NT2/D1 (cell line): Measurements from ENCODE around the gene GRIN2C.

Source experiments
- DNase-seq: peaks from one replicate; pipeline ENCODE4 v3.0.0-alpha.2; 2011; ENCODE audit warnings: low read depth, low spot score
- H3K27me3 ChIP-seq: 2 replicates; pipeline ENCODE4 v1.6.0; 2011; ENCODE audit warnings: mild to moderate bottlenecking; ENCODE audit not compliant: insufficient read length, insufficient read depth
- H3K36me3 ChIP-seq: 2 replicates; pipeline ENCODE4 v1.6.1; 2011; ENCODE audit warnings: mild to moderate bottlenecking, low read length, mixed read lengths; ENCODE audit not compliant: insufficient read depth, insufficient read length
- H3K4me1 ChIP-seq: 2 replicates; pipeline ENCODE4 v1.5.1; 2011; ENCODE audit not compliant: insufficient read depth, insufficient read length
- H3K4me3 ChIP-seq: 2 replicates; pipeline ENCODE4 v1.5.1; 2011; ENCODE audit warnings: low read depth; ENCODE audit not compliant: insufficient read length
- H3K9ac ChIP-seq: 2 replicates; pipeline ENCODE4 v1.6.0; 2011; ENCODE audit warnings: low read depth; ENCODE audit not compliant: insufficient read length
- H3K9me3 ChIP-seq: 2 replicates; pipeline ENCODE4 v1.5.1; 2011; ENCODE audit warnings: mild to moderate bottlenecking, low read length; ENCODE audit not compliant: insufficient read depth
- SUZ12 ChIP-seq: IDR thresholded peaks from 2 replicates; pipeline ENCODE4 v1.6.1; 2011; ENCODE audit not compliant: insufficient read length, insufficient read depth; ENCODE audit errors: extremely low read depth
- YY1 ChIP-seq: IDR thresholded peaks from 2 replicates; pipeline ENCODE4 v1.6.1; 2011; ENCODE audit not compliant: insufficient read length, insufficient read depth
- ZNF274 ChIP-seq: IDR thresholded peaks from 2 replicates; pipeline ENCODE4 v1.6.1; 2011; ENCODE audit warnings: mild to moderate bottlenecking, low read depth, low read length

GRIN2C gene

DNA sequence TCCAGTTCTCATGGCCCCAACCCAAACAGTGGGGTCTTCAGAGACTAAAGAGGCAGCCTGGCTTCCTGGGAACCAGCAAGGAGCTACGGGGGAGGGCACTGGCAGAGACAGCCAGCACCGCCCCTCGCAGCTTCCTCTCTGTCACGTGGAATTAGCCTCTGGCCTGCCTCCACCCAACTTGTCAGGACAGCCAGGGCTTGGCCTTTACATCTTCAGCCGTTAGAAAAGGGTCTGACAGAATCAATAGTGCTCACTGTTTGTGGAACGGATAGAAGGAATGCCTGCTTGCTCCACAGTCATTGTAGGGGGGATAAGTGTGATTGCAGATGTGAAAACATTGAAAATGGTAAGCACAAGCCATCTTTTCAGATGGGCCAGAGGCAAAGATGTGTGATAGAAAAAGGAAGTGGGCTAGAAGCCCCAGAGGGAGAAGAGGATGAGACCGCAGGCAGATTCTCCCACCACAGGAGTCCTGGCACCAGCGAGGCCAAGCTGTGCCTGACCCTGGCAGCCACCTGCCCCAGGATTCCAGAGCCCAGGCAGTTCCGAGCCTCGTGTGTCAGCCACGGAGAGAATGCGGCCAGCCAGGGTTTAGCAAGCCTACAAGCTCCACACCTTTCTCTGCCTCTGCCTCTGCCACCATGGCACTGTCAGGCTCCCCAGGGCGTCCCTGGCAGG, 18.6 kb downstream of the GRIN2C start:
- no peak for DNase-seq
- no peak overlapping the region for H3K9ac ChIP-seq

DNA sequence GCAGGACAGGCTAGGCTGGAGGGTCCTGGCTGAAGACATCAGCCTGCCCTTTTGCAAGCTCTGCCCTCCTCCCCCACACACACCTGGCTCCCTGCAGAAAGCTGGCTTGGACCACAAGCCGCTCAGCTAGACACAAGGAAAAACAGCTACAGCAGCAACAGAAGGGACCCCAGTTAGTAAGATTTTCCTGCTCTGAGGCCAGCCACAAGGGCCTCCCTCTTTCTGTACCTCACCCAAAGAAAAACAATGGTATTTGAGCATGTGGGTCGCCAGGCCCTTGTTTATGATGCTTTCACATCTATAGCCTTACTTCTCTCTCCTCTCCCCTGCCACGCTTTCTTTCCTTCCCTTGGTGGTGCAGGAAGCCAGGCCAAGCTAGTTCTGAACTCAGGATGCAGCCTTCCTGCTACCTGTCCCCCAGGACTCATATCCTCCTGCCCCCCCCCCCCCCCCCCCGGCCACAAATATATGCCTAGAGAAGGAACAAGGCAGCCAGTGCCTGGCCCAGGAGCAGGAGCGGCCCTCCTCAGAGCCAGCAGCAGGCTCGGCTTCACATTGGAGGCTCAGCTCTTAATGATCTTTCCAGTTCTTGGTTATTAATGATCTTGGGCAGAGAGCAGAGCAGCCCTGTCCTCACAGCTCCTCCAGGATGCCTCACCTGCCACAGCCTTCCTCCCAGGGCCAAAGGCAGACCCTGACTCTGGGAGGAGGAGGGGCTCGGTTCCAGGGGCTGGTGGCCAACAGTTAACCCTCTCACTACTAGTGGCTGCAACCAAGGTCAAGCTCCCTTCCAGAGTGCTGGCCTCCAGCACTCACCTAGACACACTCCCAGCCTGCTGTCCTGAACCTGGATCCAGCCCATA, 19.5 kb downstream of the GRIN2C start:
- TF ChIP-seq SUZ12 (no peak), YY1 (no peak), ZNF274 (no peak)
- H3K9me3 ChIP-seq = no peaks in the 10 kb centered on the region
- H3K4me3 ChIP-seq = no peak overlapping the region
- peaks cover 29% of the 10 kb centered on the region for H3K36me3 ChIP-seq
- no peak for DNase-seq
- H3K4me1 ChIP-seq = peaks cover 30% of the 10 kb centered on the region
- peak overlapping the region; percentile 39 for H3K9ac ChIP-seq
- peaks cover 18% of the 10 kb centered on the region for H3K27me3 ChIP-seq

More for the DNA sequence above, 18.6 kb downstream of the GRIN2C start:
- peaks cover 22% of the 10 kb centered on the region for H3K36me3 ChIP-seq
- no peaks in the 10 kb centered on the region for H3K9me3 ChIP-seq
- peaks cover 30% of the 10 kb centered on the region for H3K4me1 ChIP-seq
- H3K4me3 ChIP-seq = no peak overlapping the region
- TF ChIP-seq YY1 (no peak), ZNF274 (no peak), SUZ12 (no peak)
- peaks cover 27% of the 10 kb centered on the region for H3K27me3 ChIP-seq

DNA sequence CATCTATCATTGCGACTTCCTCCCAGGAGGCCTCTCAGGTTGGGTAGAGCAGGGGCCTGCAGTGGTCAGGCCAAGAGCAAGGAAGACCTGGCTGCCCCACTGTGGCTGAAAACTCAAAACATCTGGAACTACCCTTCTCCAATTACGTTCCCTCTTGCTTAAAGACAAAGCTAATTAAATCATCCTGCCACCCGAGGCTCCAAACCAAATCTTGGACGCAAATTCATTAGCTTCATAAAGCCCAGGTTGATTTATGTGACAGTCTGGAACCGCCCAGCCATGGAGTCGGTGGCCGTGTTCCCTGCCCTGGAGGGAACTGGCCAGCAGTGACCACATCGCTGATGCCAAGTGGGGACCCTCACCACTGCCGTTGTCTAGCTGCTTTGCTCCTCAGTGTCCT, 21.4 kb downstream of the GRIN2C start:
- Histone ChIP-seq H3K9me3 (no peaks in the 10 kb centered on the region), H3K4me3 (no peak overlapping the region), H3K4me1 (peaks cover 37% of the 10 kb centered on the region), H3K27me3 (peaks cover 1% of the 10 kb centered on the region), H3K9ac (no peak overlapping the region), H3K36me3 (peaks cover 29% of the 10 kb centered on the region)
- no peak for TF ChIP-seq ZNF274
- TF ChIP-seq YY1 = no peak
- no peak for TF ChIP-seq SUZ12
- DNase-seq = no peak

DNA sequence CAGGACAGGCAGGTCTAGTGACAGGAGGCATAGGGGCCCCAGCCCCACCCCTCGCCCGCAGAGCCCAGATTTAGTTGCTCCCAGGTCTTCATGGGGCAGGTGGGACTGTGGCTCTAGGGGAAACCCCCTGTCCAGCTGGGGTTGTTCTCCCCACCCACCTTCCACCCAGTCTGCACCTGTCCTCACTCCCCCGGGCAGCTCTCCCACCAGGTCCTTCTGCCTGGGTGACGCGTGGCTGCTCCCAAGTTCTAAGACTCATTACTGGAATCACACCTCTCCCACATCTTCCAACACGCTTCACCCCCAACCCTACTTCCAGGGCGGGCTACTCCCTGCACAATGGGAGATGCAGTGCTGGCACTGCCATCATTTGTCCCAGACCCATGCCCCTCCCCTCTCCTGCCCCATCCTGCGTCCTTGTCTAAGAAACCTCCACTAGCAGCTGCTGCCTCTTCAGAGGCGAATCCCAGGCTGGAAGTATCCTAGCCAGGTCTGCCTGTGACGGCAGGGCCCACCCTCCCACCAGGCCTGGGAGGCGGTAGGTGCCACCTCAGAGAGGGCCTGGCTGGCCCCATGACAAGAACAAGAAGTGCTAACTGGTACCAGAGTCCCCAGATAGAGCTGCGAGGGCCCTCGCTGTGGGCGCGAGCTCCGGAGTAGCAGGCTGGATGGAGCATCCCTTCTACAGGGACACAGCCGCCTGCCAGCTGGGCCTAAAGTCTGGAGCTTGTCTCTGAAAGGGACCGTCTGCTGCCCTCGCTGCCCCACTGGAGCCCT, 22.8 kb downstream of the GRIN2C start:
- Histone ChIP-seq H3K9me3 (no peaks in the 10 kb centered on the region), H3K36me3 (peaks cover 34% of the 10 kb centered on the region), H3K27me3 (no peaks in the 10 kb centered on the region), H3K4me3 (no peak overlapping the region), H3K4me1 (peaks cover 32% of the 10 kb centered on the region), H3K9ac (no peak overlapping the region)
- TF ChIP-seq ZNF274 (no peak), SUZ12 (no peak), YY1 (no peak)
- no peak for DNase-seq

DNA sequence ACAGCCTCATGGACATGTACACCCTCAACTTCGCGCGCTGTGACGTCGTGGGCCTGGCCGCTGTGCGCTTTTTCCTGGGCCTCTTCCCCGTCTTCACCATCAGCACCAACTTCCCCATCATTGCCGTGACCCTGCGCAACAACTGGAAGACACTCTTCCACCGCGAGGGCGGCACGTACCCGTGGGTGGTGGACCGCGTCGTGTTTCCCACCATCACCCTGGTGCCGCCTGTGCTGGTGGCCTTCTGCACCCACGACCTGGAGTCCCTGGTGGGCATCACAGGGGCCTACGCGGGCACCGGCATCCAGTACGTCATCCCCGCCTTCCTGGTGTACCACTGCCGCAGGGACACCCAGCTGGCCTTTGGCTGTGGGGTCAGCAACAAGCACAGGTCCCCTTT, 23.5 kb downstream of the GRIN2C start:
- Histone ChIP-seq H3K9me3 (no peaks in the 10 kb centered on the region), H3K4me3 (no peak overlapping the region), H3K36me3 (peaks cover 39% of the 10 kb centered on the region), H3K9ac (no peak overlapping the region), H3K27me3 (no peaks in the 10 kb centered on the region), H3K4me1 (peaks cover 25% of the 10 kb centered on the region)
- TF ChIP-seq SUZ12 (no peak), ZNF274 (no peak), YY1 (no peak)
- DNase-seq = no peak

DNA sequence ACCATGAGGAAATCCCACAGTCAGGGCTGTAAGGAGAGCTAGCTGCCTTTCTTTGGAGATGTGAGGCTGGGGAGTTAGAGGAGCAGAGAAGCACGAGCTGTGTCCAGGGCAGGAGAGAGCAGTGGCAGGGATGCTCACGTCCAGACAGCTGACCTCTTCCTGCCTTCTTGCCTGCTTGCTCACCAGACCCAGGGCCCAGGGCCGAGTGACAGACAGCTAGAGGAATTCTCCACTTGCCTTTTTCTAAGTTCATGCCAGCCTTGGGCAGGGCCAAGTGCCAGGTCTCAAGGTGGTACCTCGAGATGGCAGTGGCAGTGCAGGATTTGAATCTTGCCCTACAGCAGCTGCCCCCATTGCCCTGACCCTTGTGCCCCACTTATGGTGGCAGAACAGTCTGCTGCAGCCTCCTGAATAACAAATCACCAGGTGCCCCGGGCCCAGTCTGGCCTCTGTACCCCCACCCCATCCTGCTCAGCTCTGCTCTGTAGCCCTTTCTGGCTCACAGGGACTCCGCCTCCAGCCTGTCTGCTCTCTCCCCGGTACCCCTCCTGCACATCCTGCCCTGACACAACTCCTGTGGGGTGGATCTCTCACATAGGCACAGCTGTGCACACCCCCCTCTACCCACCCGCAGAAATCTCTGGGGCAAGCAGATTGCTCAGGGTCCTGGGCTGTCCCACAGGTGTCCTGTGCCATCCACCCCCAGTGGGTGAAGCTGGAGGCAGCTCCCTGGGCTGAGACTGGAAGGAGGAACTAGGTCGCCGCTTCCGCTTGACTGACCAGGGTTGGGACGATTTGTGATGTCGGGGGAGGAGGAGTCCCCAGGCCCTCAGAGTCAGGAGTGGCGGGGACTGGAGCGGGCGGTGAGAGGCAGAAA, 25.9 kb downstream of the GRIN2C start:
- Histone ChIP-seq H3K4me3 (no peak overlapping the region), H3K36me3 (peaks cover 56% of the 10 kb centered on the region), H3K27me3 (no peaks in the 10 kb centered on the region), H3K9ac (peak overlapping the region; percentile 36), H3K4me1 (peaks cover 7% of the 10 kb centered on the region), H3K9me3 (no peaks in the 10 kb centered on the region)
- no peak for TF ChIP-seq YY1
- TF ChIP-seq SUZ12 = no peak
- no peak for TF ChIP-seq ZNF274
- DNase-seq = no peak
